Measurements from ENCODE around the gene ENOSF1. TPM values are rescaled to one million over a fixed set of nuclear protein-coding genes. Genes with fewer than 3 reads are reported as not detected.

Gene ENOSF1
- polyA plus RNA-seq, 2 of the 4 experiments (the other 2 are of a cell fraction): 27.3 to 30.0 TPM

- TF ChIP-seq MAFK (IDR thresholded peaks at IDR 0.05; ENCODE audit: partially characterized antibody) (no peak), NR3C1 (IDR thresholded peaks at IDR 0.05) (no peak), MYC (IDR thresholded peaks at IDR 0.05; ENCODE audit: borderline replicate concordance, low read length) (no peak), FOXS1 (CRISPR knock-in tag; IDR thresholded peaks at IDR 0.05) (no peak), NFE2L2 (conservative IDR thresholded peaks at IDR 0.05; ENCODE audit: low read length) (no peak), POLR2A (IDR thresholded peaks at IDR 0.05; ENCODE audit: low read length) (no peak), E2F6 (IDR thresholded peaks at IDR 0.05; ENCODE audit: borderline replicate concordance, low read depth) (no peak), RNF2 (IDR thresholded peaks at IDR 0.05; ENCODE audit: borderline replicate concordance, low read depth) (no peak)
- TF ChIP-seq, protein P1, sequence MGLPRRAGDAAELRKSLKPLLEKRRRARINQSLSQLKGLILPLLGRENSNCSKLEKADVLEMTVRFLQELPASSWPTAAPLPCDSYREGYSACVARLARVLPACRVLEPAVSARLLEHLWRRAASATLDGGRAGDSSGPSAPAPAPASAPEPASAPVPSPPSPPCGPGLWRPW (IDR thresholded peaks at IDR 0.05): no peak
Observed at GRCh38 chr18:677145-677544, 35.3 kb downstream of the ENOSF1 start (continued).

DNA sequence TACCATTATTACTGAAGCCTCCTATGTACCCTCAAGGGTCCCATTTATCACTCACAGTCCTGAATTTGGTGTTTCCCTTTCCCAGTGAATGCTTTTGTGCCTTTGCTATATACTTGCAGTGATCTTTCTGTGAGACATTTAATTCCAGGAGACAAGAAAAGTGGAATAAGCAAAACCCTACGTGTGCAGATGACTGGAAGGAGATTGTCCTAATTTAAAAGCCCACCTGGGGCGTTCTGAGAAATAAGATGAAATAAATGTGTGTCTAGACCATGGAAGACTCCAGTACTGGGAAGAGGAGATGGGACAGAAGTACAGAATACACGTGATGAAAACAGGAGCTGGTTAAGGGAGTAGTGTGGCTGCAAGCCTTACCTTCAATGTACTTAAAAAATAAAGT, 35.7 kb downstream of the ENOSF1 start:
- DNase-seq (ENCODE audit: low read depth in 1 of 2, low spot score in 1 of 2) (no peak), FAIRE-seq (no peak), ATAC-seq (no peak)
- Histone ChIP-seq H3K4me3 (no peak overlapping the region), H3K27ac (no peak overlapping the region), H3K4me2 (no peak overlapping the region), H3K4me1 (no peaks in the 10 kb centered on the region), H3K9me3 (no peaks in the 10 kb centered on the region)
- POLR2A ChIA-PET: no interaction called here
- CTCF ChIA-PET: no interaction called here
- 88% methylated on average over 3 of the region's 3 CpGs for WGBS (ENCODE audit: missing lambda C conversion rate)
- TF ChIP-seq CBX8 (IDR thresholded peaks at IDR 0.05): no peak

GRCh38 chr18:676069-676468, 36.4 kb downstream of the ENOSF1 start:
- no peak overlapping the region for H3K27ac ChIP-seq
- 87% methylated on average over 5 of the region's 5 CpGs for WGBS (ENCODE audit: missing lambda C conversion rate)
- TF ChIP-seq MAFK (IDR thresholded peaks at IDR 0.05; ENCODE audit: partially characterized antibody): no peak
- TF ChIP-seq NFE2L2 (conservative IDR thresholded peaks at IDR 0.05; ENCODE audit: low read length): no peak
- TF ChIP-seq, protein P2, sequence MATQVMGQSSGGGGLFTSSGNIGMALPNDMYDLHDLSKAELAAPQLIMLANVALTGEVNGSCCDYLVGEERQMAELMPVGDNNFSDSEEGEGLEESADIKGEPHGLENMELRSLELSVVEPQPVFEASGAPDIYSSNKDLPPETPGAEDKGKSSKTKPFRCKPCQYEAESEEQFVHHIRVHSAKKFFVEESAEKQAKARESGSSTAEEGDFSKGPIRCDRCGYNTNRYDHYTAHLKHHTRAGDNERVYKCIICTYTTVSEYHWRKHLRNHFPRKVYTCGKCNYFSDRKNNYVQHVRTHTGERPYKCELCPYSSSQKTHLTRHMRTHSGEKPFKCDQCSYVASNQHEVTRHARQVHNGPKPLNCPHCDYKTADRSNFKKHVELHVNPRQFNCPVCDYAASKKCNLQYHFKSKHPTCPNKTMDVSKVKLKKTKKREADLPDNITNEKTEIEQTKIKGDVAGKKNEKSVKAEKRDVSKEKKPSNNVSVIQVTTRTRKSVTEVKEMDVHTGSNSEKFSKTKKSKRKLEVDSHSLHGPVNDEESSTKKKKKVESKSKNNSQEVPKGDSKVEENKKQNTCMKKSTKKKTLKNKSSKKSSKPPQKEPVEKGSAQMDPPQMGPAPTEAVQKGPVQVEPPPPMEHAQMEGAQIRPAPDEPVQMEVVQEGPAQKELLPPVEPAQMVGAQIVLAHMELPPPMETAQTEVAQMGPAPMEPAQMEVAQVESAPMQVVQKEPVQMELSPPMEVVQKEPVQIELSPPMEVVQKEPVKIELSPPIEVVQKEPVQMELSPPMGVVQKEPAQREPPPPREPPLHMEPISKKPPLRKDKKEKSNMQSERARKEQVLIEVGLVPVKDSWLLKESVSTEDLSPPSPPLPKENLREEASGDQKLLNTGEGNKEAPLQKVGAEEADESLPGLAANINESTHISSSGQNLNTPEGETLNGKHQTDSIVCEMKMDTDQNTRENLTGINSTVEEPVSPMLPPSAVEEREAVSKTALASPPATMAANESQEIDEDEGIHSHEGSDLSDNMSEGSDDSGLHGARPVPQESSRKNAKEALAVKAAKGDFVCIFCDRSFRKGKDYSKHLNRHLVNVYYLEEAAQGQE (IDR thresholded peaks at IDR 0.05): no peak
- no peak for TF ChIP-seq RFX5 (IDR thresholded peaks at IDR 0.05)
- no peak for TF ChIP-seq NR3C1 (IDR thresholded peaks at IDR 0.05)
- no peak for TF ChIP-seq POLR2A (IDR thresholded peaks at IDR 0.05; ENCODE audit: low read length)
- FAIRE-seq: no peak
- H3K4me1 ChIP-seq: no peaks in the 10 kb centered on the region
- H3K4me3 ChIP-seq: no peak overlapping the region
- ChIA-PET CTCF (no interaction called here), POLR2A (no interaction called here)
- H3K4me2 ChIP-seq: no peak overlapping the region
- DNase-seq (ENCODE audit: low read depth in 1 of 2, low spot score in 1 of 2): no peak
- no peak for ATAC-seq
- H3K9me3 ChIP-seq: no peaks in the 10 kb centered on the region

- FAIRE-seq: no peak
- CTCF ChIA-PET: no interaction called here
Observed at GRCh38 chr18:675307-675706, 37.1 kb downstream of the ENOSF1 start.

DNA sequence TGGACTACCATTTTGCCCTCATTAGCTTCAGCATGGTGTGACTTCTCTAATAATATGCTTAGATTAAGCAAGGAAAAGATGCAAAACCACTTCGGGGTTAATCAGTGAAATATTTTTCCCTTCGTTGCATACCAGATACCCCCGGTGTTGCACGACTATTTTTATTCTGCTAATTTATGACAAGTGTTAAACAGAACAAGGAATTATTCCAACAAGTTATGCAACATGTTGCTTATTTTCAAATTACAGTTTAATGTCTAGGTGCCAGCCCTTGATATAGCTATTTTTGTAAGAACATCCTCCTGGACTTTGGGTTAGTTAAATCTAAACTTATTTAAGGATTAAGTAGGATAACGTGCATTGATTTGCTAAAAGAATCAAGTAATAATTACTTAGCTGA, 38.7 kb downstream of the ENOSF1 start:
- TF ChIP-seq ZC3H11A (IDR thresholded peaks at IDR 0.05) (no peak), EHF (CRISPR knock-in tag; IDR thresholded peaks at IDR 0.05) (no peak), CHD2 (IDR thresholded peaks at IDR 0.05; ENCODE audit: low read length, partially characterized antibody) (no peak), CBX8 (IDR thresholded peaks at IDR 0.05) (no peak), NFE2L2 (conservative IDR thresholded peaks at IDR 0.05; ENCODE audit: low read length) (no peak)
- TF ChIP-seq, protein P3, sequence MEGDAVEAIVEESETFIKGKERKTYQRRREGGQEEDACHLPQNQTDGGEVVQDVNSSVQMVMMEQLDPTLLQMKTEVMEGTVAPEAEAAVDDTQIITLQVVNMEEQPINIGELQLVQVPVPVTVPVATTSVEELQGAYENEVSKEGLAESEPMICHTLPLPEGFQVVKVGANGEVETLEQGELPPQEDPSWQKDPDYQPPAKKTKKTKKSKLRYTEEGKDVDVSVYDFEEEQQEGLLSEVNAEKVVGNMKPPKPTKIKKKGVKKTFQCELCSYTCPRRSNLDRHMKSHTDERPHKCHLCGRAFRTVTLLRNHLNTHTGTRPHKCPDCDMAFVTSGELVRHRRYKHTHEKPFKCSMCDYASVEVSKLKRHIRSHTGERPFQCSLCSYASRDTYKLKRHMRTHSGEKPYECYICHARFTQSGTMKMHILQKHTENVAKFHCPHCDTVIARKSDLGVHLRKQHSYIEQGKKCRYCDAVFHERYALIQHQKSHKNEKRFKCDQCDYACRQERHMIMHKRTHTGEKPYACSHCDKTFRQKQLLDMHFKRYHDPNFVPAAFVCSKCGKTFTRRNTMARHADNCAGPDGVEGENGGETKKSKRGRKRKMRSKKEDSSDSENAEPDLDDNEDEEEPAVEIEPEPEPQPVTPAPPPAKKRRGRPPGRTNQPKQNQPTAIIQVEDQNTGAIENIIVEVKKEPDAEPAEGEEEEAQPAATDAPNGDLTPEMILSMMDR (IDR thresholded peaks at IDR 0.05): no peak
- Histone ChIP-seq H3K4me2 (no peak overlapping the region), H3K9me3 (no peaks in the 10 kb centered on the region), H3K4me1 (no peaks in the 10 kb centered on the region), H3K4me3 (no peak overlapping the region), H3K27ac (no peak overlapping the region)
- no peak for ATAC-seq
- DNase-seq (ENCODE audit: low read depth in 1 of 2, low spot score in 1 of 2): no peak
- 79% methylated on average over 5 of the region's 5 CpGs for WGBS (ENCODE audit: missing lambda C conversion rate)
- ChIA-PET CTCF (interaction anchor here (1.4 kb wide), 1 partner anchor 157 kb away, joined by 4 read pairs; no protein-coding TSS in a partner anchor), POLR2A (no interaction called here)
- no peak for FAIRE-seq

More at GRCh38 chr18:675307-675706, 37.1 kb downstream of the ENOSF1 start:
- no peak overlapping the region for H3K27ac ChIP-seq
- no peak overlapping the region for H3K4me2 ChIP-seq
- no peaks in the 10 kb centered on the region for H3K4me1 ChIP-seq
- TF ChIP-seq SMC3 (IDR thresholded peaks at IDR 0.05) (no peak), RFX5 (IDR thresholded peaks at IDR 0.05) (peak; percentile 88)
- 92% methylated on average over 7 of the region's 7 CpGs for WGBS (ENCODE audit: missing lambda C conversion rate)
- no peak overlapping the region for H3K4me3 ChIP-seq
- DNase-seq (ENCODE audit: low read depth in 1 of 2, low spot score in 1 of 2) (no peak), ATAC-seq (no peak; a peak in 1 of 6 replicates)
- POLR2A ChIA-PET: no interaction called here
- H3K9me3 ChIP-seq: no peaks in the 10 kb centered on the region

Measured in A549 (cell line).